IPS-NIHi11 (cell line): Measurements from ENCODE around the gene NEK10.
"Not testable (repeated sequence)": the region's sequence is repeated elsewhere in the genome, so short reads cannot be mapped to it uniquely, and the experiment has no call there.

ENCODE experiments used
- DNase-seq: peaks from one replicate; pipeline ENCODE4 v3.0.0; 2012; ENCODE audit warnings: mixed read lengths, low spot score

NEK10 gene

GRCh38 chr3:27312044-27312668, 57.0 kb downstream of the NEK10 start:
- DNase-seq: peak; percentile 74

GRCh38 chr3:27311400-27311799, 57.8 kb downstream of the NEK10 start:
- DNase-seq: no peak

GRCh38 chr3:27310688-27311087, 58.5 kb downstream of the NEK10 start:
- DNase-seq: no peak

GRCh38 chr3:27307566-27307965, 61.6 kb downstream of the NEK10 start:
- DNase-seq: no peak

GRCh38 chr3:27302891-27303290, 66.3 kb downstream of the NEK10 start:
- no peak for DNase-seq

- not testable (repeated sequence) for DNase-seq
These were observed 70.2 kb downstream of the NEK10 start for GRCh38 chr3:27298981-27299380.

GRCh38 chr3:27293939-27294338, 75.2 kb downstream of the NEK10 start:
- DNase-seq: no peak

- no peak for DNase-seq
These were observed 78.4 kb downstream of the NEK10 start for GRCh38 chr3:27290760-27291159.

- no peak for DNase-seq
These were observed 79.3 kb downstream of the NEK10 start for GRCh38 chr3:27289769-27290413.

- no peak for DNase-seq
These were observed 82.1 kb downstream of the NEK10 start for GRCh38 chr3:27287052-27287451.

GRCh38 chr3:27286467-27286866, 82.7 kb downstream of the NEK10 start:
- not testable (repeated sequence) for DNase-seq

- no peak for DNase-seq
These were observed 83.5 kb downstream of the NEK10 start for GRCh38 chr3:27285668-27286067.

GRCh38 chr3:27281671-27282150, 87.5 kb downstream of the NEK10 start:
- no peak for DNase-seq

GRCh38 chr3:27279123-27279522, 90.1 kb downstream of the NEK10 start:
- peak; percentile 20 for DNase-seq

GRCh38 chr3:27278383-27279055, 90.7 kb downstream of the NEK10 start:
- DNase-seq: no peak

GRCh38 chr3:27275441-27275990, 93.7 kb downstream of the NEK10 start:
- DNase-seq: no peak

GRCh38 chr3:27271890-27272289, 97.3 kb downstream of the NEK10 start:
- DNase-seq: no peak

- DNase-seq: no peak
These were observed 114.3 kb downstream of the NEK10 start for GRCh38 chr3:27254896-27255295.

- DNase-seq: peak; percentile 74
These were observed 115.4 kb downstream of the NEK10 start for GRCh38 chr3:27253831-27254230.

GRCh38 chr3:27253391-27253790, 115.8 kb downstream of the NEK10 start:
- no peak for DNase-seq

GRCh38 chr3:27252646-27253045, 116.5 kb downstream of the NEK10 start:
- DNase-seq: no peak

- no peak for DNase-seq
These were observed 124.8 kb downstream of the NEK10 start for GRCh38 chr3:27244374-27244773.

- DNase-seq: no peak
These were observed 129.2 kb downstream of the NEK10 start for GRCh38 chr3:27239951-27240350.
